ENCODE measurements around the gene CLMP.
"Not testable (repeated sequence)": the region's sequence is repeated elsewhere in the genome, so short reads cannot be mapped to it uniquely, and the experiment has no call there.

The CLMP gene

DNA sequence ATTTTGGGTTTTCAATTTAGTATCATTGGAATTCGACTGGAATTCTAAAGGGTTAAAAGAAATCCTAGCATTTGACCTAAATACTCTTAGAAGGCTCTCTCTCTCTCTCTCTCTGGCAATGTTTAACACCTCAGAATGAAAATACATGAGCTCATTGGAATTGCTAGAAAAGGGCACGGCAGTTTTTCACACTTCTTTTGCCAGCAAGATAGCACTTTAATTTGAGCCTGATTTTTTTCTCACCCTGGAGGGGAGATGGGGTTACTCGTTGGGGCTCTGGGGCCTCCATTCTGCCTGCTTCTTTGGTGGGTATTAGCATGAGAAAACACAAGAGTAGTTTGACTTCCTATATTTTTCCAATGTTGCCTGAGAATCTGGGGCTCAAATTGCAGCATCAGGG, 22.8 kb upstream of the CLMP start:
- DNase-seq (ENCODE audit: low spot score): no peak

DNA sequence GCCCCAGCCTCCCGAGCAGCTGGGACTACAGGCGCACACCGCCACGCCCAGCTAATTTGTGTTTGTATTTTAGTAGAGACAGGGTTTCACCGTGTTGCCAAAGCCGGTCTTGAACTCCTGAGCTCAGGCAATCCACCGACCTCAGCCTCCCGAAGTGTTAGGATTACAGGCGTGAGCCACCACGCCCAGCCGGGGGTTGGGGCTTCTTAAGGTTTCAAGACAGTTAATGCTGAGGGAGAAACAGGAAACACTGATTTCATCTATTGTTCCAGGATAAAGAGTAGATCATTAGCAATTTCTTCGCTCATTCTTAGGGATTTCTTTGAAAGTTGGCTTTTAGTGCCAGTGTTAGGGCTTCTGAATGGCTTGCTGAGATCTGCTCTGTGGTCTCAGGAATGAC, 21.2 kb upstream of the CLMP start:
- no peak for DNase-seq (ENCODE audit: low spot score)

DNA sequence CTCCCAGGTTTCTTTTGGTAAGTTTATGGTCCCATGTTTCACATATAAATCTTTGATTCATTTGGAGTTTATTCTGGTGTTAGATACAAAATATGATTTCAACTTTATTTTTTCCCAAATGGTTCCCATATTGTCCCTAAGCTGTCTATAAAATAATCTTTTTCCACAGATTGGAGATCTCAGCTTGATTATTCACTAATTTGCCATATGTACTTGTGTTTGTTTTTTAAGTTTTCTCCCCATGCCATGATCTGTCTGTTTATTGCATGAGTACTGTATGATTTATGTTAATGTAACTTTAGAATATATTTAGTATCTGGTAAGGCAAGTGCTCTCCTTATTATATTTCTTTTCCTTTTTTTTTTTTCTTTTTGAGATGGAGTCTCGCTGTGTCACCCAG, 19.9 kb upstream of the CLMP start:
- DNase-seq (ENCODE audit: low spot score): no peak

DNA sequence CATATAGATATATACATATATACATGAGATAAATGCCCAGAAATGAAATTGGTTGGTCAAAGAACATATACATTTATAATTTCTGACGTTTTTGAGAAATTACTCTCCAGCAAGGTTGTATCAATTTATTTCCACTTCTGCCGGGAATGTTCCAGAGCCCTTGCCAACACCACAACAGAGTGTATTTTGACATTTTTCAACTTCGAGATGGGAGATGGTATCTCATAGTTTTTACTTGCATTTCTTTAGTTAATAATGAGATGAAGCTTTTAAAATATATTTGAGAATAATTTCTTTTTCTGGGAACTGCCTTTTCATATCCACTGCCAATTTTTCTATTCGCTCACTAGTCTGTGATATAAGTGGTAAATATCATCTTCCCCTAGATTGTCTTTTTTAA, 19.3 kb upstream of the CLMP start:
- no peak for DNase-seq (ENCODE audit: low spot score)

DNA sequence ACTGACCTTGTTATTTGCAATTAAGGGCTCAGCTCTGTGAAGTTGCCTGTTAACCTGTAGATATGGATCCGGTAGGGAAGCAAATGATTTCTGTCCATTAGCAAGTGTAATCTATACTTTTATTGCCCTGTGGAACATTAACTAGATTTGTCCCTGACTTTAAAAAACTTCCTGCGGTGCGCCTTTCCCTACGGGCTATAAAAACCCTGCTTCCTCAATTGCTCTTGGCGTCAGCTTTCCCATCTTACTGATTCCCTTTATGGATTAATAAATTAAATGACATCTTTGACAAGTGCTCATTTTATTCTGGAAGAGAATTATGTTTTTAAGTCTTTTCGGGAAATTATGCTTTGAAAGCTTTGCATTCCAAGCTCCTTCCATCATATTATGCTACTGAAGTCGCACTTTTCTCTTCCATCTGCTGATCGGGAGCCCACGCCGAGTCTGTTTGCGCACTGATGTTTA, 18.3 kb upstream of the CLMP start:
- no peak for DNase-seq (ENCODE audit: low spot score)

DNA sequence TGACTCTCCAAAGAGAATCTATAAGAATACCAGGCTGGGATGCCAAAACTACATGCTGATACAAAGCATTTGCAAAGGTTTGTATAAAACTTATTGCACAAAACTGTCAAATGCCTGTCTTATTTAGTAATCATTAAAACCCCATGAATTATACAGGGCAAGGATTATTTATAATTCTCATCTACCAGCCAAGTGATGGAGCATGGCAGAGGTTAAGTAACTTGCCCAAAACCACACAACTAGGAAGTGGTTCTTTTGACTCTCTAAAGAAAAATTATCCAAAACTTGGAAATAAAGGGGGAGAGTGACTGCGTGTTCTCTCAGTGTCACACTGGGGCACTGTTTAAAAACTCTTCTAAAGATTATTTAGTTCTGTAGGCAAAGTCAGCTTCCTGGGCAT, 17.4 kb upstream of the CLMP start:
- DNase-seq (ENCODE audit: low spot score): no peak

DNA sequence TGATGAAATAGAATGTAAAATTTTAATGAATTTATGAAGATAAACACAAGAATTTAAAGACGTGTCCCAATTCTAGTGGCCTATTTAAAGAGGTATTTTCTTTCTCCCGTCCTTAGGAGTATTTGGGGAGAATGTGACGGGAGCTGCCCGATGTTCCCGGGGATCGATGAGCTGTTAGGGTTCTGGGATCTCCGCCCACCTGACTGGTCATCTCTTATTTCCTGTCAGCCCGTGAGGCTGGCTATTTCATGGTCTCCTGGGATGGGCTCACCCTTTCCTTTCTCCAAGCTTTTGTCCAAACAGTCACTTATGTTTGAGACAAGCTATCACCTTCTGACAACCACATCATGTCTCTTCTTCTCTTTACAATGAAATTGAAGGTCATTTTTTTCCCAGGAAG, 16.9 kb upstream of the CLMP start:
- no peak for DNase-seq (ENCODE audit: low spot score)

DNA sequence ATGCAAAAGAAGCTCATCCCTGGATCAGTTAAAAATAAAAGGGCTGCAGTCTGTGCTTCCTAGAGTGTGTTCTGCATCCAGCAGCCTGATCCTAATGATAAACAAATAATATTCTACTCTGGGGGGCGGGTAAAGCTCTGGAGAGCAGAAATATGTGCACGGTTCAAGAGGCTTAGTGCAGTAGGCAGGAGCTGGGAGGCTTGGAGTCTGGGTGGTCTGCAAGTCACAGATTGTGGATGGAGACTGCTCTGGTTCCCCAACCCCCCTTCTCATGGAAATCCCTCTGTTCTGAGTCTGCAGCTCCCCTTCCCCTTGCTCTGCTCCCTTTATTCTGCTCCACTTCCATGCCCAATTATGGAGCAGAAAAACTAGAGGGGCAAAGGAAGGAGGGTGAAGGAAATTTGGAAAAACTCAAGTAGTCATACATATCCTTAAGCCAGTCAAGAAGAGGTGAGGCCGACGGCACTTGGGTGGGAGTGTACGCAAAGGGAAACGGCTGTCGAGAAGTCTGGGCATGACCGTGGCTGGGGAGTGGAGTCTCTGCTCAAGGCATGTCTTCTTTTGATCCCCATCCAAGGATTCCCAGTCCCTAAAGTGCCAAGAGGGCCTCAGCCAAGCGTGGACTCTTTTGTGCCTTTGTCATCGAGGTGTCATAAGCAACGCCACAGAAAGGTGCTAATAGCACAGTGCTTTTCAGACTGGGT, 16.3 kb upstream of the CLMP start:
- no peak for DNase-seq (ENCODE audit: low spot score)

DNA sequence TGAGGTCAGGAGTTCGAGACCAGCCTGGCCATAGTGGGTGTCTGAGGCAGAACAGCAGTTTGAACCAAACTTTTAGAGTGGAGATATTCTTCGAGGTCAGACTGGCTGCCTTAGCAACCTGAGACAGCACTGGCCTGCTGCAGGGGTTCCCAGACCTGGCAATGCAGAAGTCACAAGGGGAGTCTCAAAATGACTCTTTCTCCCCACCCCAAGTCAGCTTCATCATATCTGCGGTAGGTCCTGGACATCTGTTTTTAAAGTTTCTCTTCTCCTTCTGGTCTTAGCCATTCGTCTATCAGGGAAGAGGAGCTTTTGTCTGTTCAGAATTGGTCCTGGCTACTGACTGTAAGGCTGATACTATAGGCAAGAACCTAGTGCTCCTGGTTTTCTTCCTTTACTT, 14.5 kb upstream of the CLMP start:
- no peak for DNase-seq (ENCODE audit: low spot score)

DNA sequence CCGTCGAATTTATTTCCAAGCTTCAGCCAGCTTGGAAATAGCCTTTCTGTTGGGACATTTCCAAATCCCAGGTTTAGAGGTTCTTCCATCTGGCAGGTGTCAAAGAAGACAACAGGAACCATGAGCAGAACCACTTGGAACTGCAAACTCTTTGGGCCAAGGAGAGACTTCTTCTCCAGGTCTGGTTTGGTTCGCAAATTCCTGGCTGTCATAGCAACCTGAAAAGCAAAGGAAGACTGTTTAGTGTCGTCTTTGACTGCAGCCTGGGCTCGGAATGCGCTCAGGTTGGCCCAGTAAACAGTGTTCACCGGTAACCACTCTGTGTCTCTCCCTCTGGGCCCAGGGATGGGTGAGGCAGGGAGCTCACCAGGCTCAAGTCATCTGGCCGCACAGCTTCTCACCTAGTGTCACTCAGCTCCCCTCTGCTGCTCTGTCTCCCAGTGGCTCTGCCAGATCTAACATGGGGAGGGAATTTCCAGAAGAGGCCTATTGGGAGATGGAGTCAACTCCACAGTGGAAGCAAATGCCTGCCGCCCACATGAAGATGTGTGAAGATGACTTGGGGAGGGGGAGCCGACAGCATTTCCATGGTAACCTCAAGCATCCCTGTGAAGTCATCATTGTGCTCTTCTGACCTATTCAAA, 11.9 kb upstream of the CLMP start:
- DNase-seq (ENCODE audit: low spot score): no peak

DNA sequence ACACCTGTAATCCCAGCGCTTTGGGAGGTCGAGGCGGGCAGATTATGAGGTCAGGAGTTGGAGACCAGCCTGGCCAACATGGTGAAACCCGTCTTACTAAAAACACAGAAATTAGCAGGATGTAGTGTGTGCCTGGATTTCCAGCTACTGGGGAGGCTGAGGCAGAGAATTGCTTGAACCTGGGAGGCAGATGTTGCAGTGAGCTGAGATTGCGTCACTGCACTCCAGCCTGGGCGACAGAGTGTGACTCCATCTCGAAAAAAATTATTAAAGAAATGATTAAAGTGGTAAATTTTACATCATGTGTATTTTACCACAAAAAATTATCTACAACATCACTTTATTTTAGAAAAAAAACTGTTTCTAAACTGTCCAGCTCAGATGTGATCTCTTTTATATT, 11.0 kb upstream of the CLMP start:
- DNase-seq (ENCODE audit: low spot score): not testable (repeated sequence)

DNA sequence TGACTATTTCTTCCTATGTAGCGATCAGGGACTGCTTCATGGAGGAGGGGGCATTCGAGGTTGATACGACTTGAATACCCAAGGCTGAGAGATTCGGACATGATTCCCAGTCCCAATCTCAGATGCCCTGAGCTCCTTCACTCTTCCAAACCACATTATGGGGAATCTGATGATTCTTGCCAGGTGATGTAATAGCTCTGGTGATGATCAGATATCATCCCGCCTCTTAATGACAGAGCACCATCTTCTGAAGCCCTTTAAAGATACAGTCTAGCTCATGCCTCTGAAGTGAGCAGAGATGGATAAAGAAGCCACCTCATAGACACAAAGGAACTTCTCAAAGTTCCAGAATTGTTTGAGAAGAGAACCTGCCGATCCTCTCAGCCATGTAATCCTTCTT, 8.9 kb upstream of the CLMP start:
- no peak for DNase-seq (ENCODE audit: low spot score)

DNA sequence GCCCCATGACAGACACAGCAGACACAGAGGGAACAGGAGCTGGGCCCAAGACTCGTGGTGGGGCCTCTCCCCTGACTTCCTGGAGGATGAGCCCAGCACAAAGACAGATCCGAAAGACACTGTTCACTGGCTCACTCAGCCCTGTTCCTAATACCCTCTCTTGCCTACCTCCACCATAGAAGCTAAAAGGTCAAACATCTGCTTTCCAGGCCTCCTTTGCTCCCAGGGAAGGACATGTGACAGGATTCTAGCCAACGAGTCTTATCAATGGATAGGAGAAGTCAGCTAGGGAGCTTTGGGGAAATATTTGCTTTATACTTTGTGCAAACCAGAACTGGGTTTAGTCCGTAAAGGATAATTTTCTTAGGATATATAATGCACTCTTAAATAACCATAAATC, 8.4 kb upstream of the CLMP start:
- no peak for DNase-seq (ENCODE audit: low spot score)

DNA sequence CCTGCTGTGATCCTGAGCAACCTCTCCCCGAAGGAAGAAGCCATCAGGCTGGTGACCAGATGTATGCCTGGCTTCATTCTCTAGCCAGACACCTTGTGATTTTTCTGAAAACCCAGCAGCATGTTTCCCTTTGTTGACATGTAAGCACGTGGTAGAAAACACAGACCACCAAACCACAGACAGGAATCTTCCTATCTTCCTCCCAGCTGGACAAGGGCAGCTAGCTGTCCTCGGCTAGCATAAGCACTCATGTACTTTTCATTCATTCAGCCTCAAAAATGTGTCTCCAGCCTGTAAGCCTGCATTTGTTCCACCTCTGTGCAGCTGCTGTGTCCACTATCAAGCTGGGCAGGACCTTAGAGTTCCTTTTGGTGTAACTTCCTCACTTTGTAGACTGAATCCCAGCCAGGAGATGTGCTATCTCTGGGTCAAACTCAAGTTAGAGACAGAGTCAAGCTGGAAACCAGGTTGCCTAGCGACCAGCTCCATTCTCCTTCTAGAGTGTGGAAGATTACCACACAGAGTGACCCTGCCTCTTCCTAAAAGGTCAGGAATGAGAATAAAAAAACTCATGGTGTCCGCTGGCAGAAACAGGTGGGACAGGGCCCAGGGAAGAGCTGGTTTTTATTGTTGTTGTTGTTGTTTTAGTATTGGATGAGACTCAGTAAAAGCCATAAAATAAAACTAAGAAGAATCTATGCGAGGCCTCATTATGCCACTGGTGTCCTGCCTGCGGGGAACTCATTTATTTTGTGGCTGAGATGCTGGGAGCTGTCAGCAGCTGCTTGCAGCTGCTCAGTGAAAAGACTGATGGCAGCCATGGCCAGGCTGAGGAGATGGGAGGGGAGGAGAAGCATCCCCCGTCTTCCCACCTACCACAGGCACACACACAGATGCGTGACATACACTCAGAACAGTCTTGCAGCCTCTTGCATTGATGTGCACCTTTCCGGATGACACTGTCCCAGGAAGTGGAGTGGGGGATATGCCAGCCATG, 7.4 kb upstream of the CLMP start:
- no peak for DNase-seq (ENCODE audit: low spot score)

DNA sequence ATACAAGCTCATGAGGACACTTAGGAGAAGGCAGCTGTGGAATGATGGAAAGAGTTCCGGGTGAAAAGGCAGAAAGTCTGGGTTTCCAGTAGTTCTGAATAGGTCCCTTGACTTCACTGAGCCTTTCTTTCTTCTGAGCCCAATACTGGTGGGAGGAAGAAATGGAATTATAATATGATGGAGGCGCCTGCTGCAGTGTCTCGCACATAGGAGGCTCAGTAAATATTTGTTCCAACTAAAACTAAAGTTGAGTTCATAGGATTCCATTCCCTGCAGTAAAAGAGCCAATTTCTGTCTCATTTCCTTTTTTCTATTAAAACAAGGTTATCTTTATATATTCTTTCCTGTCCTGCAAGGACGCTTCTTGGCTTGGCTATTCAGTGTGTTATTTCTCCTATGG, 5.2 kb upstream of the CLMP start:
- no peak for DNase-seq (ENCODE audit: low spot score)

DNA sequence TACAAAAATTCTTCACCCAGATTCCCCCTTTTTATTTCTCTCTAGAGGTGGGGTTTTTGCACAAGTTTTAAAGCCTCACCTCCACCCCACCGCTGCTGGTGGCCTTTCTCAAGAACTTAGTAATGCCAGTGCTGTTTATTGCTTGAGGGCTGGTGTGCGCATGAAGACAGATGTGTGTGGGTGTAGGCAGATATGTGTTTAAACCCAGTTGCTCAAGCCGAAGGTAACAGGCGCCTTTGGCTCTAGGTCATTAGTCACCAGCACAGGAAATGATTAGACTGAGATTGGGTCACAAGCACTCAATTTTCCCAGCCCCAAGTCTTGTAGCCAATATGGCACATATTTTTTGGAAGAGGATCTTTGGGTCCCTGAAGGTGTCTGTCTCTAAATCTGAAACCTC, 2.7 kb upstream of the CLMP start:
- no peak for DNase-seq (ENCODE audit: low spot score)

DNA sequence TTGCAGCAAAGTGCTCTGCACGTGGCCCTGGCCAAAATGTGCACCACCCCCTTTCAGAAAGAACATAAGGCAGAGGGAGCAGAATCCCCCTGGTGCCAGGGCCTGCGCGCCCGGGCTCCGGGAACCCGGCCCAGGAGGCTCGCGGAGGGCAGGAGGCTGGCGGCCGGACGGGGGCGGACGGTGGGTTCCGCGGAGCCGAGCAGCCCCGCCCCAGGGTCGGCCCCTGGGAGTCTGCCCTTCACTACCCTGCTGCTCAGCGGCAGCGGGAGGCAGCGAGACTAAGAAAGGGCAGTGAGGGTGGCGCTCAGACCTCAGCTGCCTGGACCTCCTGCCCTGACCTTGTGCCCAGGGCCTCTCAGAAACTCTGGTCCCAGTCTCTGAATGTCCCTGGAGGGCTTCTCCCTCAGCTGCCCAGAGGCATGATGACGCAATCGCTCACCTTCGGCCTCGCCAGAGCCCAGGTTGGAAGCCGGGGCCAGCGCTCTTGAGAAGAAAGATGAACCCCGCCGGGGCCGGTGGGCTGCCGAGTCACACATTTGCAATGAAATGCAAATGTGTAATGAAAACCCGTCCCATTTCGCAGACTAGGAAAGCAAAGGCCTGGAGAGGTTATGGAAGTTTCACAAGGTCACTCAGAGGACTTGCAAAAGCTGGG, 1.1 kb upstream of the CLMP start:
- DNase-seq (ENCODE audit: low spot score): no peak

DNA sequence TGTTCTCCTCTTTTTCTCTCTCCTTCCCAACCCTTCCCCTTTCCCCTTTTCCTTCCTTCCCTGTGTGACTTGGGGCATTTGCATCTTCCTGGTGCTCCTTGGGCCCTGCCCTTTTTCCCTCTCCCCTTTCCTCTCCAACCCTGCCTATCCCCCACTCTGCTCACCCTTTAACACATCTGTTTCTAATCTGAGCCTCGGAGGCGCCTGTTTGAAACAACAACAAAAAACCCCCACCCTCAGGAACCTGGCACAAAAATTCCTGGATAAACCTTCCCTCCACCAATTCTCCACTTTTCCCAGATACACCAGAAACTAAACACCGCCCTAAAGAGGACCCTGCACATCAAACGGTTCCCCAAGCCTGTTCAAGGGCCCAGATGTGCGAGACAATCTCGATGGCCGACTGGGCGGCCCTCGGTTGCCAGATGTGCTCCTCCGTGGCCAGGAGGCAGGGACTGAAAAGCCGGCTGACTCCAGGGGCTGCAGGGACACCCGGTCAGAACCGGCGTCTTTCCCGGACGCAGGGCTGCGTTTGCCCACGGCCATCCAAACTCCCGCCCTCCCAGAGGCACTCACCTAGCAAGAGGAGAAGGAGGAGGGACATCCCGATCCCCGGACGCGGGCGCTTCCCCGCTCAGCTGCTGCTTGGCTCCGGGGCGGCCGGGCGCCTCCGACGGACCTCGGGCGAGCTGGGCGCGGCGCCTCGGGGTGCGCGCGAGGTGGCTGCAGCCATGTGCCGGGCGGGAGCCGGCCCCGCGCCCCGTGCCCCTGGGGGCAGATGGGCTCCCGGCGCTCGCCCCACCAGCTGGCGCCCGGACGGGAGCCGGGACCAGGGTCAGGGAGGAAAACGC, 486 bp downstream of the CLMP start:
- no peak for DNase-seq (ENCODE audit: low spot score)

DNA sequence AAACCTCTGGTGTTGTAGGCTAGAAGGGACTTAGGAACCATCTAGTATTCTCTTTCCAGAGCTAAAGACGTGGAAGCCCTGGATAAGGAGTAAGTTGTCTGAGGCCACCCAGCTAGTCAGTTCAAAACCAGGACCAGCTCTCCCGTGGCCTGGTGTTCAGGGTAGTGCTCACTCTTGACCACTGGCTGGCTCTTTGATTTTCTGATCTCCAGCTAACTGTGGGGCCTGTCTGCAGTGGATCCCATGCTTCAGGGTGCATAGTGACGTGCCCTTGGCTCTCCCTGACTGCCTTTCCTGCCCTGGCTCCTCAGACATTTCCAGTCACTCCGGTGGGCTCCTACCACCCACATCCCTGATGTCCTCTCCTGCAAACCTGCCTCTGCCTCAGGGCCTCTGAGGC, 1.3 kb downstream of the CLMP start:
- no peak for DNase-seq (ENCODE audit: low spot score)

DNA sequence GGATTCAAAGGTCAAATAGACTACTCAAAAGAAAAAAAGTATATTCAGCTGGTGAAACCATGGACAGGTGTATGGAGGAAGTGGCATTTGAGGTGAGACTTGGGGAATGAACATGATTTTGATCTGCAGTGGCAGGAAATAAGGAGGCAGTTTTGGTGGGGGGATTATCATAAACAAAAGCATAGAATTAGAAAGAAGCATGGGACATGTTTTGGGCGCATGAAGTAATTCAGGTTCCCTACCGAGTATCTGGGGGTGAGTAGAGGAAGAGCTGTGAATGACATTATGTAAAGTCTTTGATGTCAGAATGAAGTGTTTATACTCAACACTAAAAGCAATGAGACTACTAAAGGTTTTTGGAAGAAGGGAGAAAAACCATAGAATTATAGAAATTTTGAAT, 3.1 kb downstream of the CLMP start:
- DNase-seq (ENCODE audit: low spot score): no peak

DNA sequence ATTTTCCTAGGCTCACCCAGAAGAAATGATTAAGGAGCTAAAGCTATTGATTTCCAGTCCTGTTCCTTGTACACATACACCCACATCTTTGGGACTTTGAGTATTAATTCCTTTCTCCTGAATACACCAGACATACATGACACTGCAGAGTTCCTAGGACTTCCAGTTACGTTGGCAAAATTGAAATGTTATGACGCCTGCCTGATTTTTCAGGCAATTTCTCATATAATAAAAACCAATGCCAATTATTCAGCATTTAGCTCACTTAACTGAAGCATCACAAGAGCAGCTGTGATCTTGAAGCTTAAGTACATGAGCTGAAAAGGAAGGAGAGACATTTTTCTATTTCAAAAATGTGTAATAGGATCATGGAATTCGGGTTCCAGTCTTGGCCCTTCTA, 4.5 kb downstream of the CLMP start:
- DNase-seq (ENCODE audit: low spot score): no peak

Measured in putamen (tissue), 1 donor.